HCT116 (cell line): Measurements from ENCODE around the gene ADORA2B. TPM values are rescaled to one million over a fixed set of nuclear protein-coding genes. Genes with fewer than 3 reads are reported as not detected.
"Not testable (repeated sequence)": the region's sequence is repeated elsewhere in the genome, so short reads cannot be mapped to it uniquely, and the experiment has no call there.

Experiments used
- ATAC-seq: fragments of 200-7000 bp; cut with Tn5 transposase; 2 replicates; pipeline ENCODE4 v1.9.1; 2020; ENCODE audit warnings: mild to moderate bottlenecking, moderate library complexity
- BruUV-seq: library from RNA; stranded (reverse); fragments of 400-500 nt; replicated peaks from 2 replicates; lab custom pipeline; 2021; lab: Mats Ljungman, UMichigan
- CTCF ChIA-PET: fragments of 300-600 bp; sonication (Branson Sonifier 250); formaldehyde crosslinking; loops from one replicate; lab custom pipeline; 2021; ENCODE audit warnings: antibody characterized with exemption; lab: Charles Lee
- POLR2A ChIA-PET: fragments of 300-600, 350-600 bp; sonication (Branson Sonifier 250); formaldehyde crosslinking; loops from one replicate; lab custom pipeline; 2021; ENCODE audit warnings: antibody characterized with exemption; lab: Charles Lee
- RAD21 ChIA-PET, 2 experiments: fragments of 300-600 bp; sonication (Branson Sonifier 250); formaldehyde crosslinking; loops; one replicate each; lab custom pipeline; 2023; ENCODE audit warnings: low total read pairs in 2 of 2; ENCODE audit not compliant: uncharacterized antibody in 2 of 2, unreplicated experiment in 2 of 2, low non-redundant PET in 1 of 2; lab: Charles Lee
- DNase-seq: peaks from one replicate; pipeline ENCODE4 v3.0.0-alpha.2; 2010; ENCODE audit warnings: low read depth, low spot score
- H2AFZ ChIP-seq: fragments of 200-600 bp; shearing (Covaris generic), sonication (generic); 2 replicates; pipeline ENCODE4 v1.6.1; 2017; ENCODE audit warnings: low read depth, mixed run types, mixed read lengths, antibody characterized with exemption, low read length; ENCODE audit not compliant: poor library complexity, severe bottlenecking
- H3K27ac ChIP-seq: 2 replicates; pipeline ENCODE4 v1.5.1; 2012; ENCODE audit warnings: low read depth, low read length
- H3K27me3 ChIP-seq: fragments of 200-600 bp; sonication (generic); 2 replicates; pipeline ENCODE4 v1.6.1; 2016; ENCODE audit warnings: mixed run types, low read length, mixed read lengths; ENCODE audit not compliant: insufficient read depth
- H3K36me3 ChIP-seq, 2 experiments: fragments of 200-500 bp in 1 of 2; fragments of 200-600 bp in 1 of 2; sonication (Bioruptor generic) in 1 of 2; sonication (generic) in 1 of 2; 2 replicates each; pipeline versions ENCODE4 v1.5.1 to v1.6.1; 2014 to 2016; ENCODE audit warnings: low read length in 2 of 2, inconsistent platforms in 1 of 2, mixed read lengths in 1 of 2, mixed run types in 1 of 2; ENCODE audit not compliant: insufficient read depth in 2 of 2, control insufficient read depth in 1 of 2
- H3K4me1 ChIP-seq, 2 experiments: fragments of 200-600 bp in 1 of 2; sonication (generic) in 1 of 2; 2 replicates each; pipeline versions ENCODE4 v1.5.1 to v1.6.1; 2012 to 2017; ENCODE audit warnings: low read length in 2 of 2, inconsistent platforms in 1 of 2, mild to moderate bottlenecking in 1 of 2, mixed read lengths in 1 of 2, mixed run types in 1 of 2, moderate library complexity in 1 of 2; ENCODE audit not compliant: insufficient read depth in 2 of 2, control insufficient read depth in 1 of 2
- H3K4me2 ChIP-seq: fragments of 200-600 bp; sonication (generic); 2 replicates; pipeline ENCODE4 v1.6.1; 2017; ENCODE audit warnings: mixed run types, low read length, mixed read lengths
- H3K4me3 ChIP-seq, 2 experiments: fragments of 200-600 bp in 1 of 2; sonication (generic) in 1 of 2; replicated peaks in 1 of 2; 2 replicates each; pipeline ENCODE4 v1.5.1; 2011 to 2016; ENCODE audit warnings: low read length in 2 of 2, control low read depth in 1 of 2, low read depth in 1 of 2, mild to moderate bottlenecking in 1 of 2, mixed read lengths in 1 of 2, mixed run types in 1 of 2
- H3K79me2 ChIP-seq: fragments of 200-600 bp; sonication (generic); 2 replicates; pipeline ENCODE4 v1.6.1; 2017; ENCODE audit warnings: mild to moderate bottlenecking, mixed run types, low read length, moderate library complexity, mixed read lengths; ENCODE audit not compliant: insufficient read depth
- H3K9ac ChIP-seq: fragments of 200-600 bp; sonication (generic); 2 replicates; pipeline ENCODE4 v1.6.1; 2016; ENCODE audit warnings: low read length, mixed read lengths
- H3K9me2 ChIP-seq: fragments of 200-600 bp; sonication (generic), shearing (Covaris generic); 2 replicates; pipeline ENCODE4 v1.6.1; 2017; ENCODE audit warnings: mixed run types, mild to moderate bottlenecking, moderate library complexity; ENCODE audit not compliant: insufficient read depth
- H3K9me3 ChIP-seq, 2 experiments: fragments of 200-500 bp in 1 of 2; fragments of 200-600 bp in 1 of 2; sonication (Bioruptor generic) in 1 of 2; sonication (generic) in 1 of 2; 2 replicates each; pipeline ENCODE4 v1.6.1; 2014 to 2017; ENCODE audit warnings: low read length in 2 of 2, mixed read lengths in 2 of 2, inconsistent platforms in 1 of 2, low read depth in 1 of 2, mild to moderate bottlenecking in 1 of 2, mixed run types in 1 of 2, moderate library complexity in 1 of 2; ENCODE audit not compliant: control insufficient read depth in 1 of 2, insufficient read depth in 1 of 2
- H4K20me1 ChIP-seq: fragments of 200-600 bp; sonication (generic), shearing (Covaris generic); 2 replicates; pipeline ENCODE4 v1.6.1; 2017; ENCODE audit warnings: mixed run types, mild to moderate bottlenecking, moderate library complexity; ENCODE audit not compliant: insufficient read depth
- CEBPB ChIP-seq: IDR thresholded peaks from 2 replicates; pipeline ENCODE4 v1.6.1; 2012; ENCODE audit warnings: low read depth
- POLR2AphosphoS5 ChIP-seq: IDR thresholded peaks from 2 replicates; pipeline ENCODE4 v1.6.1; 2011; ENCODE audit warnings: mild to moderate bottlenecking, low read depth, low read length, moderate library complexity
- REST ChIP-seq: IDR thresholded peaks from 2 replicates; pipeline ENCODE4 v1.6.1; 2012; ENCODE audit warnings: low read depth
- SRF ChIP-seq: IDR thresholded peaks from 2 replicates; pipeline ENCODE4 v1.6.1; 2012; ENCODE audit warnings: low read depth
- ZNF274 ChIP-seq: fragments of 200-500 bp; sonication (Bioruptor generic); IDR thresholded peaks from 2 replicates; pipeline ENCODE4 v1.6.1; 2014; ENCODE audit warnings: mild to moderate bottlenecking, low read depth, low read length, inconsistent platforms
- intact Hi-C: fragments of 100-400 bp; cut with micrococcal nuclease; formaldehyde crosslinking; loops from 2 replicates; pipeline ENCODE4 v1.10.0; 2022
- total RNA-seq: library from RNA; stranded (reverse); gene quantifications from one replicate; pipeline ENCODE4 v1.2.1, GENCODE V29; 2021; ENCODE audit not compliant: unreplicated experiment

ADORA2B gene
- total RNA-seq, 1 experiment from 2014 or later: 47.5 TPM

- Histone ChIP-seq H3K79me2 (no peaks in the 10 kb centered on the region), H3K4me2 (no peak overlapping the region), H2AFZ (no peak overlapping the region), H3K9me3 (no peaks in the 10 kb centered on the region)
- TF ChIP-seq CEBPB (no peak), REST (no peak), POLR2AphosphoS5 (no peak), ZNF274 (no peak), SRF (no peak)
- TF ChIP-seq, all 23 proteins: peak for 0
- Histone ChIP-seq H3K36me3 (no peaks in the 10 kb centered on the region), H4K20me1 (no peaks in the 10 kb centered on the region), H3K9ac (no peak overlapping the region), H3K4me3 (no peak overlapping the region), H3K27ac (no peak overlapping the region), H3K4me1 (peaks cover 0 to 21% of the 10 kb centered on the region in 2 experiments; a peak in 2 of 4 replicates), H3K27me3 (no peaks in the 10 kb centered on the region), H3K9me2 (no peaks in the 10 kb centered on the region)
- CTCF ChIA-PET: no interaction called here
- intact Hi-C loops: no loop called here
- ATAC-seq (no peak), DNase-seq (no peak)
- no TSS peak for BruUV-seq
- RAD21 ChIA-PET: no interaction called here
- POLR2A ChIA-PET: no interaction called here
These were observed 34.1 kb upstream of the ADORA2B start for GRCh38 chr17:15910791-15911190.

- CTCF ChIA-PET, H4K20me1 ChIP-seq, RAD21 ChIA-PET, H3K79me2 ChIP-seq, H3K4me3 ChIP-seq, intact Hi-C loops, H3K36me3 ChIP-seq, H3K9ac ChIP-seq, DNase-seq, BruUV-seq, H3K9me3 ChIP-seq, H3K27me3 ChIP-seq, H2AFZ ChIP-seq, H3K4me2 ChIP-seq, H3K9me2 ChIP-seq, H3K27ac ChIP-seq, POLR2A ChIA-PET, ATAC-seq: not testable (repeated sequence)
- peaks cover 0 to 21% of the 10 kb centered on the region in 2 experiments; a peak in 2 of 4 replicates for H3K4me1 ChIP-seq
These were observed 33.2 kb upstream of the ADORA2B start for GRCh38 chr17:15911701-15912100.
